ENCODE results near the gene DNAL4. TPM values are rescaled to one million over a fixed set of nuclear protein-coding genes. Genes with fewer than 3 reads are reported as not detected.

DNAL4 gene
- total and polyA plus RNA-seq, 11 donors, result 7.9 to 16.4 (median 10.4) TPM

GRCh38 chr22:38755911-38756532, 37.9 kb downstream of the DNAL4 start, which contains the start of gene SUN2:
Gene SUN2 (minus strand): TSS chr22:38755998. CDS start chr22:38752628, 3,370 bp downstream.
- peak within 1 kb of the TSS; percentile 34 to 92 (median 72) for H3K4me3 ChIP-seq
- TF ChIP-seq POLR2A (IDR thresholded peaks at IDR 0.05), result peak in 1 of 2 donors; percentile 78
- TF ChIP-seq, protein P1, sequence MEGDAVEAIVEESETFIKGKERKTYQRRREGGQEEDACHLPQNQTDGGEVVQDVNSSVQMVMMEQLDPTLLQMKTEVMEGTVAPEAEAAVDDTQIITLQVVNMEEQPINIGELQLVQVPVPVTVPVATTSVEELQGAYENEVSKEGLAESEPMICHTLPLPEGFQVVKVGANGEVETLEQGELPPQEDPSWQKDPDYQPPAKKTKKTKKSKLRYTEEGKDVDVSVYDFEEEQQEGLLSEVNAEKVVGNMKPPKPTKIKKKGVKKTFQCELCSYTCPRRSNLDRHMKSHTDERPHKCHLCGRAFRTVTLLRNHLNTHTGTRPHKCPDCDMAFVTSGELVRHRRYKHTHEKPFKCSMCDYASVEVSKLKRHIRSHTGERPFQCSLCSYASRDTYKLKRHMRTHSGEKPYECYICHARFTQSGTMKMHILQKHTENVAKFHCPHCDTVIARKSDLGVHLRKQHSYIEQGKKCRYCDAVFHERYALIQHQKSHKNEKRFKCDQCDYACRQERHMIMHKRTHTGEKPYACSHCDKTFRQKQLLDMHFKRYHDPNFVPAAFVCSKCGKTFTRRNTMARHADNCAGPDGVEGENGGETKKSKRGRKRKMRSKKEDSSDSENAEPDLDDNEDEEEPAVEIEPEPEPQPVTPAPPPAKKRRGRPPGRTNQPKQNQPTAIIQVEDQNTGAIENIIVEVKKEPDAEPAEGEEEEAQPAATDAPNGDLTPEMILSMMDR (IDR thresholded peaks at IDR 0.05), result peak in 1 of 12 donors; percentile 9
- no peaks in the 10 kb centered on the region for H3K9me3 ChIP-seq
- intact Hi-C loops (cut with DNase I), result loop anchor here in 1 of 10 donors (5.0 kb wide), 1 partner anchor 49 kb away; the partner anchor contains the start of gene GTPBP1
- ATAC-seq (peak; percentile 76 to 88 (median 87)), DNase-seq (peak; percentile 95 to 98 (median 96))
- H3K36me3 ChIP-seq, result peaks cover 0 to 27% (median 20%) of the 10 kb centered on the region in 9 donors
- peaks cover 0 to 55% (median 27%) of the 10 kb centered on the region in 12 donors for H3K4me1 ChIP-seq
- peak within 1 kb of the TSS; percentile 92 to 99 (median 97) for H3K27ac ChIP-seq
- 1 to 4% (median 1%) methylated on average over 5 to 68 of the region's 68 CpGs for WGBS, 4 donors
- no peaks in the 10 kb centered on the region for H3K27me3 ChIP-seq

- Histone ChIP-seq H3K27ac (peak overlapping the region; percentile 92 to 99 (median 97)), H3K27me3 (no peaks in the 10 kb centered on the region), H3K36me3 (peaks cover 0 to 34% (median 26%) of the 10 kb centered on the region in 9 donors), H3K4me1 (peaks cover 0 to 62% (median 27%) of the 10 kb centered on the region in 12 donors), H3K9me3 (no peaks in the 10 kb centered on the region), H3K4me3 (peak overlapping the region; percentile 34 to 92 (median 72))
- ATAC-seq (peak; percentile 82 to 88 (median 88)), DNase-seq (peak; percentile 92 to 97 (median 95))
- TF ChIP-seq, protein P1 (IDR thresholded peaks at IDR 0.05), result no peak
- TF ChIP-seq POLR2A (IDR thresholded peaks at IDR 0.05), result peak in 1 of 2 donors; percentile 45
- intact Hi-C loops (cut with DNase I), result loop anchor here in 1 of 10 donors (5.0 kb wide), 1 partner anchor 48 kb away; the partner anchor contains the start of gene GTPBP1
- WGBS, 4 donors, result 0 to 2% (median 1%) methylated on average over 13 to 74 of the region's 74 CpGs
These were observed 38.6 kb downstream of the DNAL4 start for GRCh38 chr22:38755155-38755910.

DNA sequence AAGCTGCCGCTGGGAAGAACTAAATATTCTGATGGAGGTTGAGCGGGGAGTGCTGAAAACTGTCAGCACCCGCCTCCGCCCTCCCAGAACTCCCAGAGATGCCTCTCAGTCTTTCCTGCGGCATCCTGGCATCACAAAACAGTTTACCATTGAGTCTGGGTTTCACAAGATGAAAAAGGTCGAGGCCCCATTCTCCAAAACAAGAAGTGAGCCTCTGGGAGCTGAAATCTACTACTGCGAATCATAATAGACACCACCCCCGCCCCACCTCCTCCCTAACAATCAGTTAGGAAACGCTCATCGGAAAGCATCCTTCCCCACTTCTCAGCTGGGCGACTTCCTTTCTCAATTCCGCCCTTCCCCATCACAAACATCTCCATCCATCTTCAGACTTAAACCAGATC, 39.2 kb downstream of the DNAL4 start:
- intact Hi-C loops (cut with DNase I), result loop anchor here in 3 of 10 donors (5.0 kb wide), 2 partner anchors 37 to 47 kb away; partner anchors contain the start of gene GTPBP1 (in 2 of the 3)
- no peaks in the 10 kb centered on the region for H3K9me3 ChIP-seq
- H3K36me3 ChIP-seq, result peaks cover 0 to 40% (median 32%) of the 10 kb centered on the region in 9 donors
- 8 to 14% (median 13%) methylated on average over 12 of the region's 12 CpGs for WGBS, 4 donors
- H3K4me3 ChIP-seq, result peak overlapping the region; percentile 34 to 92 (median 72)
- H3K27ac ChIP-seq, result peak overlapping the region; percentile 92 to 99 (median 97)
- peaks cover 0 to 65% (median 27%) of the 10 kb centered on the region in 12 donors for H3K4me1 ChIP-seq
- DNase-seq (peak in 4 of 5 donors; percentile 45 to 60 (median 49)), ATAC-seq (peak; percentile 1 to 36 (median 6))
- H3K27me3 ChIP-seq, result no peaks in the 10 kb centered on the region
- TF ChIP-seq POLR2A (IDR thresholded peaks at IDR 0.05), result no peak
- TF ChIP-seq, protein P1 (IDR thresholded peaks at IDR 0.05), result no peak
